ENCODE data around the gene TFDP2.
"Not testable (repeated sequence)": the region's sequence is repeated elsewhere in the genome, so short reads cannot be mapped to it uniquely, and the experiment has no call there.

Gene TFDP2, protein sequence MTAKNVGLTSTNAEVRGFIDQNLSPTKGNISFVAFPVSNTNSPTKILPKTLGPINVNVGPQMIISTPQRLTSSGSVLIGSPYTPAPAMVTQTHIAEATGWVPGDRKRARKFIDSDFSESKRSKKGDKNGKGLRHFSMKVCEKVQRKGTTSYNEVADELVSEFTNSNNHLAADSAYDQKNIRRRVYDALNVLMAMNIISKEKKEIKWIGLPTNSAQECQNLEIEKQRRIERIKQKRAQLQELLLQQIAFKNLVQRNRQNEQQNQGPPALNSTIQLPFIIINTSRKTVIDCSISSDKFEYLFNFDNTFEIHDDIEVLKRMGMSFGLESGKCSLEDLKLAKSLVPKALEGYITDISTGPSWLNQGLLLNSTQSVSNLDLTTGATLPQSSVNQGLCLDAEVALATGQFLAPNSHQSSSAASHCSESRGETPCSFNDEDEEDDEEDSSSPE

DNA sequence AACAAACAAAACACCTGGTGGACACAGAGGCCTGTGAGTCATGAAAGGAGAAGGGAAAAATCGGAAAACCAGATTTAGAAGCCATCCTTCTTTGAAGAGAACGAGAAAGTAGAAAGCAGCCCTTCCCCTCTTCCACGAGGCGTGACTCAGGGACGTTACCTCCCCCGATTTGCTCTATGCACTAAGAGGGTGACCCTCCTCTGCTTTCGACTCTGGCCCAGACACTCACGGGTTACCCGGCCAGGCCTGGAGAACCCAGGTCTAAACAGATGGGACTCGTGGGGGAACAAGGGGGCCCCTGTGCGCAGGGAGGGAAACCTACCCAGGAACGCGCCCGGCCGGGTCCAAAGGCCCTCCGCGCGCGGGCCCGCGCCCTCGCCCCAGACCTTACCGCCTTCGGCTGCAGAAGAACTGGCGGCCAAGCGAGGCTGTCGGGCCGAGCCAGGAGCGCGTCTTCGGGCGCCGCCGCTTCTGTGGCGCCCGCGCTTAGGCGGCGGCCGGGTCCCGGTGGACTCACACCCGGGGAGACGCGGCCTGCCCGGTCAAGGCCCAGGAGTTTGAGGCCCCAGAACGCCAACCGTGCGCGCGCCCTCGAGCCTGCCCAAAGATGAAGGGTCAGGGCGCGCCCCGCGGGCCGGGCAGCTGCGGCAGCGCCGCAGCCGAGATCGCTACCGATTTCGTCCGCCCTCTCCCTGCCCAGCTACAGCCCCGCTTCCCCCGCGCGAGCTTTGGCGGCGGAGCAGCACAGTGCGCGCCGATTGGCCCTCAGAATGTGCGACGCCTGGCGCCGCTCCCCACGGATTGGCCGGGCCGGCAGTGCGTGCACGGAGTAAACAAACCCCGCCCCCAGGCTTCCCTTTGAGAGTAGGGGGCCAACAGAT, at the start of gene TFDP2:
TFDP2 (minus strand) TSS at position 753 of the 881 bp plus-strand sequence. CDS start 47,795 bp downstream, outside the sequence.
- peak; percentile 58 to 65 for DNase-seq (ENCODE audit: low read depth in 2 of 2)

DNA sequence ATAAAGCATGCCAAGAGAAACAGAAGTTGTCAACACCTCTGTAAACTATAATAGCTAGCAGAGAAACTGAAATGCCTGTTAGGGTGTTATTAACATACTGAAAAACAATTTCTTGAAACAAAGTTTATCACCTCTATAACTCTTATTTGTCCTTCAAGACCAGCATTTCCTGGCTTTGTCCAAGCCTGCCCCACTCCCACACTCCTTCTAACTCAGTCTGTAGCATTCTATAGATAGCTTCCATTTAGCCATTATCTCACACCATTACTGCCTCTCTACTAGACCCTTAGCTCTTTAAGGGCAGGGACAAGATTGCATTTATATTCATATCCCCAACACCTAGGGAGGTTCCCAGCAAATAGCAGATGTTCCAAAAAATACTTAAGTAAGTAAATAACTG, 39.5 kb upstream of the TFDP2 start:
- no peak for DNase-seq (ENCODE audit: low read depth in 2 of 2)

DNA sequence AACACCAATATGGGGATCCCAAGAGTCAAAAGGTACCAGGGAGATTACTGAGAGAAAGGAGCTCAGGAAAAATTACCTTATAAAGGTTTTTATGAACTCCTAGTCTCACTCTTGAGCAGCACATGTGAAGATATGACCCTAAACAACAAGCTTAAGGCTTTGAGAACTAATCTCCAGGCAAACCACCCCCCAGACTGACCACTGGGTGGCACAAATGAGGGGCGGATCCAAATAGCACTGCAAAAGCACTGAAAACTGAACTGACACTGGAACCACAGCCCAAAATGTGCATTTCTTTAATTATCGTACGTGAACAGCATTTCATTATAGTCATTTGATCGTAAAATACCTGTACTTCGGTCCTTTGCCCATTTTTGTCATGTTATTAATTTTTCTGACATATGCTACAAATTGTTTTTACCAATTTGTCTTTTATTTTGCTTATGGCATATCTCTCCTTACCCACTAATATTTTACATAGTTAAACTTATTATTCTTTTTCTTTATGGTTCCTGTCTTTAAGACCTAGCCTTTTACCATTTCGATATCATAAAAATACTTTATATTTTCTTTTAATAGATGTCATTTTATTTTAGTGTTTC, 31.5 kb upstream of the TFDP2 start:
- DNase-seq (ENCODE audit: low read depth in 2 of 2) = no peak

DNA sequence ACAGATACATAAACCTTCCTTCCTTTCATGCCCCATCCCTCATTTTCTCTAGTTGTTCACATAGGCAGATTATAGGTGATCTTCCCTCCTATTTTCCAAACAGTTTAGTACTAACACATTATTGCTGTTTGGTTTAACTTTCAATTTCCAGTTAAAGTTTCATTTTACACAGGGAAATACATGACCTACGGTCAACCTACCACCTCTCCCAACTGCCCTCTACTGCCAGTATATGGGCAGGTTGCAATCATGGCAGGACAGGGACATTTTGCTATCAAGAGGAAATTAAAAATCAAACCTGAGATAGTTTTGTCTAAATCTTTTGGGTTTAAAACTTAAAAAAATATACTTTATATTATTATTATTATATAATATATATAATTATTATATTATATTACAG, 26.1 kb upstream of the TFDP2 start:
- no peak for DNase-seq (ENCODE audit: low read depth in 2 of 2)

DNA sequence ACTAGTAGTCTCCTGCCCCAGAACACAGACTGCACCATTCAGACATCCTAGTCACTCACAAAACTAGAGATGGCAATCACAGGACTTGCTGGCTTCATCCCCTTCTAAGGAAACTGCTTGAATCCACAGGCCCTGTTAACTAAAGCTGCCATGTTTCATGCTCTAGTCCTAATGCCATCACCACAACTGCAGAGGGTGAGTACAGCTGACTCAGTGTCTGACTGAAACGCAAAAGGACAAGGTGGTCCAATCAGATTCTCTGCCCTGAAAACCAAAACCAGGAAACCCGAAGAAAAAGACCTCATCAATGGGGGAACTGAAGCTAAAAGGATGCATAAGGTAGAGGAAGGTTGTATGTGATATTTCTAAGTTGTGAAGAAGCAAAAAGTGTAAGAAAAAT, 25.2 kb upstream of the TFDP2 start:
- DNase-seq (ENCODE audit: low read depth in 2 of 2) = no peak

DNA sequence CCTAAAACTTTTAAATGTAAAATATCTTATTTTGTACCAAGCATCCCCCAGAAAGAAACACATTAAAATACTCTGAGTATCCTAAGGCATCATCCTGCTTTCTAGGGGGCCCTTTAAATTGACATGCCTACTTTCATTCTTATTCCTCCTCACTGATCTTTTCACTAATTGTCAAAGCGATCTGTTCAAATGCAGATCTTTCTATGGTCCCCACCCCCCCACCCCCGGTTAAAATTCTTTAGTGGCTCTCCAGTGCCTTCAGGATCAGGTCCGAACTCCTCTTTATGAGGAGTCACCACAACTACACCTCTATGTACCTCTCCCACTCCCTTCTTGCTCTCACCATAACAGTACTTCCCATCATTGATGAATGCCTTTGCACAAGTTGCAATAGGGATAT, 19.2 kb upstream of the TFDP2 start:
- DNase-seq (ENCODE audit: low read depth in 2 of 2) = no peak

DNA sequence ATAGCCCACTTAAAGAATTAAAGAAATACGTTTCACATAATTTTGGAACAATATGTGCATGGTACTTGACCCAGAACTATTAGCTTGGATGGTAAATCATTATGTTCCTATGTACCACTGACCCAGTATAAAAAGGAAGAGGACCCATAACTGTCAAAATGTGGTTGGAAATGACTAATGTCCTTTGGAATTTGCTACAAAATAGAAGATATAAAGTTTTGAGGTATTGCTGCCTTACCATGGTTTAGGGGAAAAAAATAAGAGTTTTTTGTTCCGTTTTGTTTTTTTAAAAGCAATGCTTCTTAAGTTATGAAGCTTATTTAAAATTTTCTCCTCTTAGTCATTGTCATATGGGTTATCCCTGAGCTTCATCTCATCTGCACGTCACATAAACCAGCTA, 15.8 kb upstream of the TFDP2 start:
- no peak for DNase-seq (ENCODE audit: low read depth in 2 of 2)

DNA sequence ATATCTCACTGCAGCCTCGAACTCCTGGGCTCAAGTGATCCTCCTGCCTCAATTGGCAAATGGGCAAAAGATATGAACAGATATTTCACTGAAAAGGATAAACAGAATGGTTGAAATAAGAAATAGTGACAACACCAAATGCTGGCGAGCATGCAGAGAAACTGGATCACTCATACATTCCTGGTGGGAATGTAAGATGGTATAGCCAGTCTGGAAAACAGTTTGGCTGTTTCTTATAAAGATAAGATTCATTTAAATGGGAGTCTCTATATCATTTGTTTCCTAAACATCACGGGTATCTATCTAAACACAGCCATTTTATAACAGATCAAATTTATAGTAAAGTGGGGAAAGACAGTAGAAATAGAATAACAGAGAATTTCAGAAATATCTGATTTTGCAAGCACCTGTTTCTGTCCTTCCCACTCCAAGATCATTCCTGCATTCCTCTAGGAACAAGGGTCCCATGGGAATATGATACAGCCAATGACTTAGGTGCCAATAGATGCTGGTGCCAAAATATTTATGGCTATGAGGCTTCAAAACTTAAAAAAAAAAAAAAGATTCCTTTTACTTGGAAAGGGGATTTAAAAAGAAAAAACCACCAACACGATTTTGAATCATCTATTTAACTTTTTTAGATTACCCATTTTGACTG, 9.9 kb upstream of the TFDP2 start:
- no peak for DNase-seq (ENCODE audit: low read depth in 2 of 2)

DNA sequence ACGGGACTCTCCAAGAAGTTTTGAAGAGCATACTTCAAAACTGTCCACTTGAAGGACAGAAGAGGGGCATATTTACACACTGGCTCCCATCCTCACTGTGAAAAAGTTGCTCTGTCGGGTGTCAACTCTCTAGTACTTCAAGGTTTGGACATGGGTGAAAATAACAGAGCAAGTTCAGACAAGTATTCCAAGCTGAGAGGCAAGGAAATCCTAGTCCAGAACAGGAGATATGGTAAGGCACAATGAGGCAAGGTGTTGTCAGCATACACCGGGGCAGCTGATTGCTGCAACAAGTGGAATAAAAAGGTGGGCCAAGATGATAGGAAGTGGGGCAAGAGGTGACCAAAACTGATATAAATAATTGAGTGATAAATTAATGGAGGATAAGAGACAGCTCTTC, 4.8 kb upstream of the TFDP2 start:
- DNase-seq (ENCODE audit: low read depth in 2 of 2) = no peak

DNA sequence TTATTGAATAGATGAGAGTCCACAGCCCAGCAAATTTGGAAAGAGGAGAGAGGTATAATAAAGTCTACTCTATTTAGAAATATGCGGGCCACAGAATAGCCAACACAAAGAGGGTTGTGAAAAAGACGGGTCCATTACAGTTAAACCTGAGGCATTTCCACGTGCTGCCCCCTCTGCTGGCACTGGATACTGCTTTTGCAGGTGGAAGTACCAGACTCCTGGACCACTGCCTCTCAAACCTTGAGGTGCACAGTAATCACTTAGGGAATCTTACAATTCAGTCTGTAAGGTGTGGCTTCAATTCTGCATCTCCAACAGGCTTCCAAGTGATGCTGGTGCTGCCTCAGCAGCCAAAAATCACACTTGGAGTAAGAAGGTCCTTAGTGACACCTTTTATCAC, 3.0 kb upstream of the TFDP2 start:
- no peak for DNase-seq (ENCODE audit: low read depth in 2 of 2)

DNA sequence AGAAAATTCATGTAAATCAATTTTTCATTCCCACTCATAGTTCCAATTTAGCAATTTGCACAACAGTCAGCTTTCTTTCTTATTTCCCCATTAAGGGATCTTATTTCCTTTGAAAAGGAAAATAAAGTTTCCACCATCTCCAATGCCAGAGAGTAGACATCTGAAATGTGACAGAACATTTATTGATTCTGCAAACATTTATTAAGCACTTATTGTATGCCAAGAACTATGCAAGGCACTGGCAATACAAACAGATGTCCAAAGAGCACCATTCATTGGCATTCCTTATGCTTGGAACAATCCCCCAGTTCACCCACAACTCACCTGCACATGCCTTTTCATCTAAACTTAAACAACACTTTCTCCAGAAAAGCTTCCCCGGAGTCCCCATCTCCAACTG, 2.5 kb upstream of the TFDP2 start:
- no peak for DNase-seq (ENCODE audit: low read depth in 2 of 2)

DNA sequence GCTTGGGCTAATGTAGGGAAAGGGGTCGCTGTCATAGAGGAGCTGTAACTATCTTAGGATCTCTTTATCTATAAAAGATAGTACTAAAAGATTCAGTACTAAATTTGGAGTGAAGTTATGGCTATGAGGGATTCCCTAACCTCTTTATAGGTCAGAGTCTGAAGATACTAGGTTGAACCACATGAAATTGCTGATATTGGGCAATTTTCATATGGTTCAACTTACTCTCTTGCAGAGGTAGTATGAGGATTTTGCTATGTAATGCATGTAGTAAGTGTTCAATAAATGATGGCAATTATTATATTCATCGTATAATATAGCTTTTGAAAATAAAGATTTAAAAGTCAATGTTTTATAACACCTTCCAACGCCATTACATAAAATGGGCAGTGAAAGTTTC, 1.9 kb upstream of the TFDP2 start:
- no peak for DNase-seq (ENCODE audit: low read depth in 2 of 2)

DNA sequence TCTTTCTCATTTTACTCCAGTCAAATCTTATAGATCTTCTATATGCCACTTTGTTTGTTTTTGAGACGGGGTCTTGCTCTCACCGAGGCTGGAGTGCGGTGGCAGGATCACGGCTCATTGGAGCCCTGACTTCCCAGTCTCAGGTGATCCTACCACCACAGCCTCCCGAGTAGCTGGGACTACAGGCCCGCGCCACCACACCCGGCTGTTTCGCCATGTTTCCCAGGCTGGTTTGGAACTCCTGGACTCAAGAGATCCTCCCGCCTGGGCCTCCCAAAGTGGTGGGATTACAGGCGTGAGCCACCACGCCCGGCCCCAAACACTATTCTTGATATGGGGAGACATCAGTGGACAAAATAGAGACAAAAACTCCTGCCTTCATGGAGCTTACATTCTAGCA, 927 bp upstream of the TFDP2 start:
- DNase-seq (ENCODE audit: low read depth in 2 of 2) = no peak

DNA sequence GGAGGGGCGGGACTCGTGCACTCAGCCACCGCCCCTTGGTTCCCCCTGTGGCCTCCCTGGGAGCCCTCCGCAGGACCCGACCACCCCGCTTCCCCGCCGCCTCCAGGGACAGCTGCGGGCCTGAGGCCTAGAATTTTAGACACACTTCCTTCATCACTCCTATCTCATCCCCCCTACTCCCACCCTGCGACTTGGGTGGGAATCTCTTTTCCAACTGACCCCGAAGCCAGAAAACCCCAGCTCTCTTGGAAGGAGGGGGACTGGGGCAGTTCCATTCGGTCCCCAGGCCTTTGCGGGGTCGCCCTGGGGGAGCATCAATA, 289 bp upstream of the TFDP2 start:
- DNase-seq (ENCODE audit: low read depth in 2 of 2) = no peak

DNA sequence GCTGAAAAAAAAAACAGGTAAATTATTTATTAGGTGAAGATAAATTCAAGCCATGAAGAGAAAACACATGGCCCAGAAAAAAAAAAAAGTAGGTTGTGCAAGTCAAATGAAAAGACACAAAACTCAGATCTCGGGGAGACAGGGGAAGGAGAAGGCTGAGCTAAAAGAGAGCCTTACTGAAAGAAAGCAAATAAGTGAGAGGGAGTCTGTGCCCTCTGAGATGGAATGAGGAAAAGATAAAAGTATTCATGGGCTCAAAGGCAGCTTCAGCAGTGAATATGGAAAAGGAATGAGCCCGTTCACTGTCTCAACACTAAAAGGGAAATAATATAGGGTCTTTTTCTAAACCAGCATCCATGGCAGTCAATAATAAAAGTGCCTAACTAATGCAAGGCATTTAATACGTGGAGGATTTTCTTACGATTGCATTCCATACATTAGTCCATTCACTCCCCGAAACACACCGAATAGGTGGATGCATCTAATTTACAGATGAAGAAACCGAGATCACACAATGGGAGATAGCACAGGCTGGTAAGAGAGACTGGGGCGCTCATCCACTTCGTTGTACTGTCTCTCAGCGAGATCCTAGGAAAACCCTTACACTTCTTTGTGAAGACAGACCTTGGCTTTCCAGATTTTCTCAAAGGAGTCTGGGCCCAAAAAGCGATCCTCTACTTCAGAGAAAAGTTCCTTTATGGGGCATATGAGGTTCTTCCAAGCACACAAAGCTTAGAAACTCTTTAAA, 1.1 kb downstream of the TFDP2 start:
- no peak for DNase-seq (ENCODE audit: low read depth in 2 of 2)

DNA sequence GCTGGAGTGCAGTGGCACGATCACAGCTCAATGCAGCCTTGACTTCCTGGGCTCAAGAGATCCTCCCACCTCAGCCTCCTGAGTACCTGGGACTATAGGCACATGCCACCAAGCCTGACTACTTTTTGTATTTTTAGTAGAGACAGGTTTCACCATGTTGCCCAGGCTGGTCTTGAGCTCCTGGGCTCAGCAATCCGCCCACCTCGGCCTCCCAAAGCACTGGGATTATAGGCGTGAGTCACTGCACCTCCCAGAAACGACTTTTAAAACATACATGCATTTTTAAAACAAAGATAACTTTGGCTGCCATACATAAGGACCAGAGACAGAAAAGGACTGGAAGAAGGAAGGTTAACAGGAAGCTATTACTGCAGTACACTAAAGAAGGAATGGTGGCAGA, 4.8 kb downstream of the TFDP2 start:
- not testable (repeated sequence) for DNase-seq (ENCODE audit: low read depth in 2 of 2)

DNA sequence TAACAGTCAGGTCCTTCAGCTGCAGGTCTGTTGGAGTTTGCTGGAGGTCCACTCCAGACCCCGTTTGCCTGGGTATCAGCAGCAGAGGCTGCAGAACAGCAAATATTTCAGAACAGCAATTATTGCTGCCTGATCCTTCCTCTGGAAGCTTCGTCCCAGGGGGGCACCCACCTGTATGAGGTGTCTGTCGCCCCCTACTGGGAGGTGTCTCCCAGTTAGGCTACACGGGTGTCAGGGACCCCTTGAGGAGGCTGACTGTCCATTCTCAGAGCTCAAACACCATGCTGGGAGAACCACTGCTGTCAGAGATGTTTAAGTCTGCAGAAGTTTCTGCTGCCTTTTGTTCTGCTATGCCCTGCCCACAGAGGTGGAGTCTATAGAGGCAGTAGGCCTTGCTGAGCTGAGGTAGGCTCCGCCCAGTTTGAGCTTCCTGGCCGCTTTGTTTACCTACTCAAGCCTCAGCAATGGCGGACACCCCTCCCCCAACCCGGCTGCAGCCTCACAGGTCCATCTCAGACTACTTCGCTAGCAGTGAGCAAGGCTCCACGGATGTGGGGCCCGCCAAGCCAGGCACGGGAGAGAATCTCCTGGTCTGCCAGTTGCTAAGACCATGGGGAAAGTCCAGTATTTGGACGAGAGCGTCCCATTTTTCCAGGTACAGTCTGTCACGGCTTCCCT, 8.6 kb downstream of the TFDP2 start:
- DNase-seq (ENCODE audit: low read depth in 2 of 2) = not testable (repeated sequence)

DNA sequence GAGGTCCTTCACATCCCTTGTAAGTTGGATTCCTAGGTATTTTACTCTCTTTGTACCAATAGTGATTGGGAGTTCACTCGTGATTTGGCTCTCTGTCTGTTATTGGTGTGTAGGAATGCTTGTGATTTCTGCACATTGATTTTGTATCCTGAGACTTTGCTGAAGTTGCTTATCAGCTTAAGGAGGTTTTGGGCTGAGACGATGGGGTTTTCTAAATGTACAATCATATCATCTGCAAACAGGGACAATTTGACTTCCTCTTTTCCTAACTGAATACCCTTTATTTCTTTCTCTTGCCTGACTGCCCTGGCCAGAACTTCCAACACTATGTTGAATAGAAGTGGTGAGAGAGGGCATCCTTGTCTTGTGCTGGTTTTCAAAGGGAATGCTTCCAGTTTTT, 12.3 kb downstream of the TFDP2 start:
- not testable (repeated sequence) for DNase-seq (ENCODE audit: low read depth in 2 of 2)

DNA sequence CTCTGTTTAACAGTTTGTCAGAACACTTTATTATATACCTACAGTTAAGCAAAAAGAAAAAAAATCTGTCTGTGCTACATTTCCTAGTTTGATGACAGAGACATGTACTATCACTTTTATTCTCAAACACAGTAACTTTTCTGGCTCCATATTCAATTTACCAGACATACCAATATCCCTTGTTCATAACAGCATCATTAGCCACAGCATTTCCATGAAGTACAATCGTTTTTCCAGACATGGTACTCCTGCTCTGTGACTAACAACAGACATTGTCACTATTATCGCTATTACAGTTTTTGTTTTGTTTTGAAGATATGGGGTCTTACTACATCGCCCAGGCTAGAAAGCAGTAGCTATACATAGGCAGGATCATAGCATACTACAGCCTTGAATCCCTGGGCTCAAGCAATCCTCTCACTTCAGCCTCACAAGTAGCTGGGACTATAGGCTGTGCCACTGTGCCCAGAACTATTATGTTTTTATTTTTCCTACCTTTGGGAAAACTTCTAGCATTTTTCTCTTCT, 14.5 kb downstream of the TFDP2 start:
- no peak for DNase-seq (ENCODE audit: low read depth in 2 of 2)

DNA sequence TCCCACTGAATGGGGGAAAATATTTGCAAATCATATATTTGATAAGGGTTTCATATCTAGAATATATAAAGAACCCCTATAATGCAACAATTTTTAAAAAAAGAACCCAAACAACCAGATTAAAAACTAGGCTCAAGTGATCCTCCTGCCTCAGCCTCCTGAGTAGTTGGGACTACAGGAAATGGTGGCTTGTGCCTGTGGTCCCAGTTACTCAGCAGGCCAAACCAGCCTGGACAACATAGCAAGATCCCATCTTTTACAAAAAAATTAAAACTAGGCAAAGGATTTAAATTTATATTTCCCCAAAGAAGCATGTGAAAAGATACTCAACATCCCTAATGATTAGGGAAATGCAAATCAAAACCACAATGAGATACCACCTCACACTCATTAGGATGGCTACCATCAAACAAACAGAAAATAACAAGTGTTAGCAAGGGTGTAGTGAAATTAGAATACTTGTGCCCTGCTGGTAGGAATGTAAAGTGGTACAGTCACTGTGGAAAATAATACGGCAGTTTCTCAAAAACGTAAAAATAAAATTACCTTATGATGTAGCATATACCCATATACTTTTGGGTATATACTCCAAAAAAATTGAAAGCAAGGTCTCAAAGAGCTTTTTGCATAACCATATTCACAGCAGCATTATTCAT, 19.7 kb downstream of the TFDP2 start:
- DNase-seq (ENCODE audit: low read depth in 2 of 2) = no peak
